HepG2 (cell line): ENCODE results near the gene DHRS12. TPM values are rescaled to one million over a fixed set of nuclear protein-coding genes. Genes with fewer than 3 reads are reported as not detected.

Source experiments
- ATF3 ChIP-seq: sonication (generic); formaldehyde crosslinking; IDR thresholded peaks from 2 replicates; pipeline ENCODE4 v1.4.0; 2020; ENCODE audit warnings: missing genetic modification reagents
- CEBPG ChIP-seq: IDR thresholded peaks from 2 replicates; pipeline ENCODE4 v1.6.1; 2016
- DR1 ChIP-seq: sonication (generic); formaldehyde crosslinking; IDR thresholded peaks from 2 replicates; pipeline ENCODE4 v1.8.0; 2021; ENCODE audit warnings: mild to moderate bottlenecking, missing genetic modification reagents, inconsistent platforms
- ELF1 ChIP-seq: sonication (generic); formaldehyde crosslinking; IDR thresholded peaks from 2 replicates; pipeline ENCODE4 v1.4.0; 2020; ENCODE audit warnings: missing genetic modification reagents
- GPN1 ChIP-seq: sonication (generic); formaldehyde crosslinking; IDR thresholded peaks from 2 replicates; pipeline ENCODE4 v1.5.1; 2020; ENCODE audit warnings: missing genetic modification reagents, borderline replicate concordance
- HDAC6 ChIP-seq: fragments of 200-600 bp; sonication (generic); IDR thresholded peaks from 2 replicates; pipeline ENCODE4 v1.7.0; 2017; ENCODE audit warnings: mild to moderate bottlenecking, antibody characterized with exemption, low read length, low read depth
- HOXD1 ChIP-seq: sonication (generic); formaldehyde crosslinking; IDR thresholded peaks from 2 replicates; pipeline ENCODE4 v1.5.0; 2020; ENCODE audit warnings: missing genetic modification reagents
- MLLT10 ChIP-seq: sonication (generic); formaldehyde crosslinking; IDR thresholded peaks from 2 replicates; pipeline ENCODE4 v1.4.0; 2020; ENCODE audit warnings: missing genetic modification reagents
- NFRKB ChIP-seq: fragments of 450-650 bp; IDR thresholded peaks from 2 replicates; pipeline ENCODE4 v1.6.1; 2017
- PAWR ChIP-seq: sonication (generic); formaldehyde crosslinking; IDR thresholded peaks from 2 replicates; pipeline ENCODE4 v1.4.0; 2020; ENCODE audit warnings: missing genetic modification reagents, mild to moderate bottlenecking, borderline replicate concordance
- RBFOX2 ChIP-seq: fragments of 200-400 bp; formaldehyde crosslinking; IDR thresholded peaks from 2 replicates; pipeline ENCODE4 v1.6.1; 2017; ENCODE audit warnings: low read depth, mild to moderate bottlenecking, low read length
- RFX1 ChIP-seq: fragments of 450-650 bp; IDR thresholded peaks from 2 replicates; pipeline ENCODE4 v1.6.1; 2017
- SMARCE1 ChIP-seq: fragments of 450-650 bp; IDR thresholded peaks from 2 replicates; pipeline ENCODE4 v1.6.1; 2017; ENCODE audit warnings: borderline replicate concordance
- SRSF4 ChIP-seq: fragments of 200-400 bp; formaldehyde crosslinking; IDR thresholded peaks from one replicate; pipeline ENCODE4 v1.6.1; 2018; ENCODE audit warnings: mild to moderate bottlenecking, low read depth, low read length, moderate library complexity; ENCODE audit not compliant: poor library complexity, severe bottlenecking
- SUZ12 ChIP-seq: fragments of 150-350 bp; IDR thresholded peaks from 2 replicates; pipeline ENCODE4 v1.6.1; 2014; ENCODE audit warnings: low read depth, low read length
- TCF12 ChIP-seq, 2 experiments: fragments of 450-650 bp in 1 of 2; sonication (generic) in 1 of 2; formaldehyde crosslinking in 1 of 2; IDR thresholded peaks; 2 replicates each; pipeline versions ENCODE4 v1.6.1 to v1.8.0; 2017 to 2022; ENCODE audit warnings: antibody characterized with exemption in 1 of 2, mild to moderate bottlenecking in 1 of 2, missing genetic modification reagents in 1 of 2, moderate library complexity in 1 of 2
- TCF7 ChIP-seq: sonication (generic); IDR thresholded peaks from 2 replicates; pipeline ENCODE4 v1.6.1; 2016; ENCODE audit warnings: antibody characterized with exemption, low read depth
- TRIM22 ChIP-seq: fragments of 450-650 bp; IDR thresholded peaks from 2 replicates; pipeline ENCODE4 v1.6.1; 2017
- ZBTB37 ChIP-seq: sonication (generic); formaldehyde crosslinking; IDR thresholded peaks from 2 replicates; pipeline ENCODE4 v1.4.0; 2020; ENCODE audit warnings: mild to moderate bottlenecking, missing genetic modification reagents
- ZNF10 ChIP-seq: sonication (generic); formaldehyde crosslinking; IDR thresholded peaks from 2 replicates; pipeline ENCODE4 v1.4.0; 2020; ENCODE audit warnings: mild to moderate bottlenecking, low read depth, missing genetic modification reagents, borderline replicate concordance
- ZNF225 ChIP-seq: sonication (generic); formaldehyde crosslinking; IDR thresholded peaks from 2 replicates; pipeline ENCODE4 v1.4.0; 2020; ENCODE audit warnings: mild to moderate bottlenecking, missing genetic modification reagents
- ZNF326 ChIP-seq: sonication (generic); formaldehyde crosslinking; IDR thresholded peaks from 2 replicates; pipeline ENCODE4 v1.4.0; 2020; ENCODE audit warnings: missing genetic modification reagents, borderline replicate concordance
- ZNF549 ChIP-seq: sonication (generic); formaldehyde crosslinking; IDR thresholded peaks from 2 replicates; pipeline ENCODE4 v1.5.0; 2020; ENCODE audit warnings: missing genetic modification reagents
- ZNF552 ChIP-seq: sonication (generic); formaldehyde crosslinking; IDR thresholded peaks from 2 replicates; pipeline ENCODE4 v1.9.0; 2022; ENCODE audit warnings: missing genetic modification reagents, mild to moderate bottlenecking, borderline replicate concordance
- ZNF563 ChIP-seq: sonication (generic); formaldehyde crosslinking; IDR thresholded peaks from 2 replicates; pipeline ENCODE4 v1.8.0; 2022; ENCODE audit warnings: mild to moderate bottlenecking, moderate library complexity, missing genetic modification reagents
- ZNF607 ChIP-seq: sonication (generic); formaldehyde crosslinking; IDR thresholded peaks from 2 replicates; pipeline ENCODE4 v1.5.1; 2020; ENCODE audit warnings: missing genetic modification reagents, mild to moderate bottlenecking, borderline replicate concordance
- ZNF772 ChIP-seq: sonication (generic); formaldehyde crosslinking; IDR thresholded peaks from 2 replicates; pipeline ENCODE4 v1.5.0; 2020; ENCODE audit warnings: mild to moderate bottlenecking, missing genetic modification reagents
- ZSCAN5A ChIP-seq: sonication (generic); formaldehyde crosslinking; IDR thresholded peaks from 2 replicates; pipeline ENCODE4 v1.8.0; 2022; ENCODE audit warnings: mild to moderate bottlenecking, missing genetic modification reagents, borderline replicate concordance
- polyA plus RNA-seq, 8 experiments: library from polyadenylated mRNA; depleted of rRNA in 3 of 8; stranded (reverse) in 7 of 8; unstranded in 1 of 8; fragments of >200 nt; fragmentation: Illumina TruSeq in 4 of 8; extraction: Trizol in 4 of 8; gene quantifications; 2 replicates each; pipeline versions ENCODE4 v1.2.1 to v1.2.3, GENCODE V29; 2011 to 2016; ENCODE audit warnings: low read depth in 4 of 8, missing spikeins in 1 of 8, mixed read lengths in 1 of 8; ENCODE audit not compliant: insufficient read depth in 1 of 8
- total RNA-seq, 5 experiments: library from RNA; depleted of rRNA; stranded (reverse); fragments of >200 nt; fragmentation: Illumina TruSeq; extraction: Trizol; gene quantifications; 2 replicates each; pipeline ENCODE4 v1.2.3, GENCODE V29; 2016; ENCODE audit warnings: low read depth in 1 of 5

DHRS12 gene
- total and polyA plus RNA-seq, 2 of the 13 experiments (the other 11 are each of a cell fraction or from before 2014, with no cell fraction given) = 7.2 to 8.4 TPM

- no peak for TF ChIP-seq ZNF552
- no peak for TF ChIP-seq ZNF326 (CRISPR knock-in tag)
- no peak for TF ChIP-seq HDAC6
- TF ChIP-seq TCF7 = no peak
- no peak for TF ChIP-seq RBFOX2
- TF ChIP-seq ZNF772 (CRISPR knock-in tag) = no peak
- TF ChIP-seq RFX1 = no peak
- no peak for TF ChIP-seq SMARCE1
- TF ChIP-seq TCF12 (IDR thresholded peaks at IDR 0.05) = no peak
- no peak for TF ChIP-seq TCF12 (CRISPR knock-in tag; IDR thresholded peaks at IDR 0.05)
- no peak for TF ChIP-seq ZSCAN5A (CRISPR knock-in tag)
- no peak for TF ChIP-seq ZNF225 (CRISPR knock-in tag)
- TF ChIP-seq ZNF549 (CRISPR knock-in tag) = no peak
- no peak for TF ChIP-seq HOXD1 (CRISPR knock-in tag)
- TF ChIP-seq TRIM22 = no peak
- TF ChIP-seq ZNF563 (CRISPR knock-in tag) = no peak
- TF ChIP-seq MLLT10 (CRISPR knock-in tag) = no peak
- TF ChIP-seq SRSF4 = no peak
- TF ChIP-seq GPN1 = no peak
- TF ChIP-seq DR1 (CRISPR knock-in tag) = no peak
- TF ChIP-seq ZNF607 (CRISPR knock-in tag) = no peak
- no peak for TF ChIP-seq ATF3 (CRISPR knock-in tag)
- no peak for TF ChIP-seq CEBPG
- TF ChIP-seq ELF1 (CRISPR knock-in tag) = 0 out of 2 replicates have a peak, but pooled peaks have one; percentile 12
- TF ChIP-seq NFRKB = no peak
- TF ChIP-seq ZNF10 = no peak
- no peak for TF ChIP-seq ZBTB37 (CRISPR knock-in tag)
- TF ChIP-seq SUZ12 = no peak
- no peak for TF ChIP-seq PAWR (CRISPR knock-in tag)
Observed at GRCh38 chr13:51844862-51845573, 41.1 kb upstream of the DHRS12 start, which contains the start of gene TMEM272 (continued).
